Cardiac muscle cell (in vitro differentiated cells and primary cell): ENCODE measurements around the gene DCBLD2. TPM values are rescaled to one million over a fixed set of nuclear protein-coding genes. Genes with fewer than 3 reads are reported as not detected.

Experiments
- DNase-seq, 2 donors: peaks; one replicate each; pipeline versions ENCODE4 v3.0.0 to v3.0.0-alpha.2; 2010 to 2017; ENCODE audit warnings: low read depth in 1 of 2, low spot score in 1 of 2
- H3K27ac ChIP-seq: fragments of 200-600 bp; sonication (generic); 2 replicates; pipeline ENCODE4 v1.5.1; 2016
- H3K27me3 ChIP-seq: fragments of 200-600 bp; sonication (generic); 2 replicates; pipeline ENCODE4 v1.6.0; 2016; ENCODE audit warnings: control low read depth
- H3K36me3 ChIP-seq: fragments of 200-600 bp; sonication (generic); 2 replicates; pipeline ENCODE4 v1.5.1; 2016; ENCODE audit warnings: control low read depth
- H3K4me1 ChIP-seq: fragments of 200-600 bp; sonication (generic); 2 replicates; pipeline ENCODE4 v1.8.1; 2017; ENCODE audit warnings: low read depth, mild to moderate bottlenecking, mixed run types
- H3K4me3 ChIP-seq: fragments of 200-600 bp; sonication (generic); 2 replicates; pipeline ENCODE4 v1.5.1; 2016; ENCODE audit warnings: mild to moderate bottlenecking
- H3K9me3 ChIP-seq: fragments of 200-600 bp; sonication (generic); 2 replicates; pipeline ENCODE4 v1.5.1; 2017; ENCODE audit warnings: low read depth, mild to moderate bottlenecking, control low read depth
- CTCF ChIP-seq: IDR thresholded peaks from 2 replicates; pipeline ENCODE4 v1.5.1; 2012; ENCODE audit warnings: low read depth, mild to moderate bottlenecking, low read length
- polyA plus RNA-seq: library from polyadenylated mRNA; unstranded; fragments of >200 nt; fragmentation: Nextera tagmentation; extraction: Ambion mirVana; gene quantifications from 2 replicates; pipeline ENCODE4 v1.2.1, GENCODE V29; 2016
- total RNA-seq: library from RNA; depleted of rRNA; stranded (reverse); fragments of >200 nt; gene quantifications from 2 replicates; pipeline ENCODE4 v1.2.3, GENCODE V29; 2016

Gene DCBLD2
- total and polyA plus RNA-seq, 2 experiments from 2014 or later: 47.6 to 53.9 TPM

GRCh38 chr3:98812851-98813374 is 88.6 kb downstream of the DCBLD2 start:
- no peak overlapping the region for H3K27ac ChIP-seq
- H3K4me1 ChIP-seq: no peaks in the 10 kb centered on the region
- no peak overlapping the region for H3K4me3 ChIP-seq
- TF ChIP-seq CTCF: peak; percentile 55
- no peaks in the 10 kb centered on the region for H3K9me3 ChIP-seq
- peak; percentile 45 to 70 for DNase-seq
- no peaks in the 10 kb centered on the region for H3K27me3 ChIP-seq
- H3K36me3 ChIP-seq: peaks cover 27% of the 10 kb centered on the region

- peaks cover 37% of the 10 kb centered on the region for H3K36me3 ChIP-seq
- TF ChIP-seq CTCF: no peak
- no peaks in the 10 kb centered on the region for H3K27me3 ChIP-seq
- no peak overlapping the region for H3K27ac ChIP-seq
- H3K9me3 ChIP-seq: no peaks in the 10 kb centered on the region
- H3K4me3 ChIP-seq: no peak overlapping the region
- DNase-seq: peak in 1 of 2 donors; percentile 35
- H3K4me1 ChIP-seq: no peaks in the 10 kb centered on the region
These were observed 90.4 kb downstream of the DCBLD2 start for GRCh38 chr3:98811048-98811447.

- no peak overlapping the region for H3K4me3 ChIP-seq
- H3K9me3 ChIP-seq: no peaks in the 10 kb centered on the region
- no peak for DNase-seq
- no peak for TF ChIP-seq CTCF
- no peak overlapping the region for H3K27ac ChIP-seq
- H3K27me3 ChIP-seq: no peaks in the 10 kb centered on the region
- peaks cover 46% of the 10 kb centered on the region for H3K36me3 ChIP-seq
- H3K4me1 ChIP-seq: no peaks in the 10 kb centered on the region
These were observed 91.9 kb downstream of the DCBLD2 start for GRCh38 chr3:98809557-98809956.

- Histone ChIP-seq H3K27me3 (no peaks in the 10 kb centered on the region), H3K4me3 (no peak overlapping the region), H3K4me1 (no peaks in the 10 kb centered on the region), H3K36me3 (peaks cover 38% of the 10 kb centered on the region), H3K9me3 (no peaks in the 10 kb centered on the region), H3K27ac (no peak overlapping the region)
- no peak for TF ChIP-seq CTCF
- DNase-seq: no peak
These were observed 93.4 kb downstream of the DCBLD2 start for GRCh38 chr3:98808071-98808470.

- Histone ChIP-seq H3K27ac (no peak overlapping the region), H3K9me3 (no peaks in the 10 kb centered on the region), H3K4me1 (no peaks in the 10 kb centered on the region), H3K4me3 (no peak overlapping the region), H3K27me3 (no peaks in the 10 kb centered on the region), H3K36me3 (peaks cover 38% of the 10 kb centered on the region)
- no peak for TF ChIP-seq CTCF
- DNase-seq: no peak
These were observed 93.9 kb downstream of the DCBLD2 start for GRCh38 chr3:98807561-98807960.

GRCh38 chr3:98807011-98807410 is 94.5 kb downstream of the DCBLD2 start:
- Histone ChIP-seq H3K27ac (no peak overlapping the region), H3K27me3 (no peaks in the 10 kb centered on the region), H3K4me3 (no peak overlapping the region), H3K36me3 (peaks cover 38% of the 10 kb centered on the region), H3K9me3 (no peaks in the 10 kb centered on the region), H3K4me1 (no peaks in the 10 kb centered on the region)
- DNase-seq: peak in 1 of 2 donors; percentile 89
- TF ChIP-seq CTCF: no peak
